NCI-H82 (cell line): ENCODE results near the gene CLCNKA.
"Not testable (repeated sequence)": the region's sequence is repeated elsewhere in the genome, so short reads cannot be mapped to it uniquely, and the experiment has no call there.

Source experiments
- DNase-seq: peaks from one replicate; lab custom pipeline; 2025; lab: John Stamatoyannopoulos, UW

CLCNKA gene

DNA sequence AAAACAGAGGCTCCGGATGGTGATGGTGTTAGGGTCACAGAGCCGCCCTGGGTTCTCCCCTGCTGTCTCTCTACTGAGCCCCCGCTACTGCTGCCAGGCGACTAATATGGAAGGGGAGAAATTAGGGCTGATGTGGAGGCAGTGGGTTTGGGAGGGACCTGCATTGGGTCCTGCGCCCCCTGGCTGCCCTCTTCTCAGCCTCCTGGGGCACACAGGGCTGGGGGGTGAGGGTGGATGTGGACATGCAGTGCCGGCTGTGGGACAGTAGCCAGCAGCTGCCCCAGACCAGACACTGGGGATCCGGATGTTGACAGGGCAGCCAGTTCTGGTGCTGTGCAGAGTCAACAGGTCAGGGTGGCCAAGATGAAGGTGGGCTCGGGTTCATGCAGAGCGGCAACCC lies 20.3 kb downstream of the CLCNKA start:
- DNase-seq = no peak

DNA sequence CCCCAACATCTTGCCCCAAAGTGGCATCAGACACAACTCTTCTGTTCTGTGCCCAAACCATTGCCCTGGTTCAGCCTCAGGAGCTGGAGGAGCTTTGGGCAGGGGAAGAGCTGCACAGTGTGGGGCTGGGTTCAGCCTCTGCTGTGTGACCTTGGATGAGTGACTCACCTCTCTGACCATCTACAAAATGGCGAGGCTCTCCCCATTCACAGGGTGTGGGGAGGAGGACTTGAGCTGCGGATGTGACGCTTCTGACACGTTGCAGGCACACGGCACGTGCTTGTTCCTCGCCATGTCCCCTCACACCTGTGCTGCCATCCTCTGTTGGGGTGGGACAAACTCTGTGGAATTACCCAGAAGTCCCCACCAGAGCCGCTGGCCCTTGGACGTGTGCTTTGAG lies 20.8 kb downstream of the CLCNKA start:
- not testable (repeated sequence) for DNase-seq

DNA sequence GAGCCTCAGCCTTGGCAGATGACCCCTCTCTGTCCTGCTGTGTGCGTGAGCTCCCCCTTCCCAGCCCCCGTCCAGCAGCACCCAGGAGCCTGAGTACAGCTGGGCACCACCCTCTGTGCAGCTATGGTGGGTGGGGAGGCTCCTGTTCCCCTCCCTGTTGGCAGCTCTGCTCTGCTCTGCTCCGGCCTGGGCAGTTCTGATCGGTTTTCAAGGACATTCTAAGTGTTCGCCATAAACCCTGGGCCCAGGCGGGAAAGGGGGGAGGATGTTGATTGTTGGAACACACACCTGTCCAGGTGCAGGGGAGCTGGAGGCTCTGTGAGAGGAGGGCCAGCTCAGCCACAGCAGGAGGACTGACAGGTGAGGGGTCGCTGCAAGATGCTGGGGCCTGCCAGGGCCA lies 21.7 kb downstream of the CLCNKA start, which contains the start of gene CLCNKB:
Gene CLCNKB (plus strand): TSS at position 262 of the 400 bp plus-strand sequence. CDS start 711 bp downstream, outside the sequence.
- DNase-seq = no peak

GRCh38 chr1:16043950-16044349 lies 22.1 kb downstream of the CLCNKA start:
- DNase-seq = no peak

DNA sequence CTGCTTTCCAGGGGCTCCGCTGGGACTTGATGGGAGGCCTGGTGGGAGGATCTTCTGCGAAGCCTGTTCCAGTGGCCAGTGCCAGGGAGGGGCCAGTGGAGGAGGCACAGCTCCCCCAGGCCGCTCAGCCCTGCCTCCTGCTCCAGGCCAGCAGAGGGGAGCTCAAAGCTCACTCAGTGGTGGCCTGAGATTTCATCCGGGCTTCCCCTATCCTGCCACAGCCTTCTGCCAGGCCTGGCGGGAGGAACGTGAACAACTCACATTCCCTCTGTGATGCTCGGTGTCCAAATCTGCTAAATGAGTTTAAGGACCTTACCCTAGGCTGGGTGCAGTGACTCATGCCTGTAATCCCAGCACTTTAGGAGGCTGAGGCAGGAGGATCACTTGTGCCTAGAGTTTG lies 25.0 kb downstream of the CLCNKA start:
- peak; percentile 60 for DNase-seq

GRCh38 chr1:16047791-16048475 lies 26.1 kb downstream of the CLCNKA start:
- DNase-seq = no peak

GRCh38 chr1:16048573-16049189 lies 26.8 kb downstream of the CLCNKA start:
- DNase-seq = peak; percentile 97

DNA sequence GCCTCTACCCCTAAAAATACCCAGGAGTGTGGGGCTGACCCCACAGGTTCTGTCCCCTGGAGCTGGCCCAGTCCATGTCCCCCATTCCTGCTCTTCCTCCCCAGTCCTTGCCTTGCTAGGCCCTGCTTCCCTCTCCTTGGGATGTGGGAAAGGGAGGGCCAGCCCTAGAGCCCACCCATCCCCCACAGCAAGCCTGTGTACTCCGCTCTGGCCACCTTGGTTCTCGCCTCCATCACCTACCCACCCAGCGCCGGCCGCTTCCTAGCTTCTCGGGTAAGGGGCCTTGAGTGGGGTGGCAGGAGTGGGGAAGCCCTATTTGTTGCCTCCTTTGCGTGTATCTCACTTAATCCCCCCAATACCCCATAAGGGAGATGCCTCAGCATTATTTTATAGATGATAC lies 28.5 kb downstream of the CLCNKA start:
- no peak for DNase-seq

GRCh38 chr1:16051039-16051438 lies 29.2 kb downstream of the CLCNKA start:
- no peak for DNase-seq

DNA sequence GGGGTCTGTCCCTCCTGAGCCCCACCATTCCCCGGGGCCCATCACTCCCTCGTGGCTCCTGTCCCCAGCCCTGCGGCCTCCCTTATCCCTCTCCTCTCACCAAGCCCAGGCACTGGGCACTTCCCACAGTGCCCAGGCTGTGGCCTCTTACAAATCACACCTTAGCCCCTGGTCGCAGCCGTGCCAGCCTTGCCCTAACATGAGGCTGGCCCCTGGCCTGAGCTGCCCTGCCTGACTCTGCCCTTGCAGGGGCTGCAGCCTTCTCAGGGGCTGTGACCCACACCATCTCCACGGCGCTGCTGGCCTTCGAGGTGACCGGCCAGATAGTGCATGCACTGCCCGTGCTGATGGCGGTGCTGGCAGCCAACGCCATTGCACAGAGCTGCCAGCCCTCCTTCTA lies 30.1 kb downstream of the CLCNKA start:
- DNase-seq = not testable (repeated sequence)

GRCh38 chr1:16053781-16054502 lies 32.1 kb downstream of the CLCNKA start:
- no peak for DNase-seq

GRCh38 chr1:16054598-16055540 lies 33.0 kb downstream of the CLCNKA start:
- DNase-seq = no peak

- DNase-seq = peak; percentile 97
Observed at GRCh38 chr1:16055613-16056520, 34.0 kb downstream of the CLCNKA start.

- not testable (repeated sequence) for DNase-seq
Observed at GRCh38 chr1:16056521-16056912, 34.7 kb downstream of the CLCNKA start.

DNA sequence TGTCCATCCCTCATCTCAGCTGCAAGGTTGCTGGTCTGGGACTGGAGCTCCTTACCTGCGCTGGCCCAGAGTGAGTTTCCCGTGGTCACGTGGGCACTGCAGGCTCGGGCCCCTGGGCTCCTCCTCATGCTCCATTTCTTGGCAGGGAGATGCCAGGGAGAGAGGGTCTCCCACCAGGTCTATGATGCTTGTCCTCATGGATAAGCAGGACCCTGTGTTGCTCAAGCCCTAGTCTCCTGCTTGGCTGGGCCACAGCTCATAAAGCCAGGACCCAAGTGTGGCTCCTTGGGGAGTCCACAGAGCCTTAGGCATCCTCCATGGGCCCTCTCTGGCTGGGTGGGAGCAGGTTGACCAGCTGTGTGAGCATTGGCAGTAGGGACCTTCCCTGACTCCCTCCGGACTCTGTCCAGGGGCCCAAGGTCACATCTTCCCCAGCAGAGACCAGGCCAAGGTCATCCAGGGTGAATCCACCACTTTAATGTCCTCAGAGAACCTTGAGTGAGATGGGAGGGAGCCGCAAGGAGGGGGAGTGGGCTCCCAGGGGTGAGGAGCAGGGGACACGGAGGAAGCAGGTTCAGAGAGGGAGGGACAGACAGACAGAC lies 35.6 kb downstream of the CLCNKA start:
- DNase-seq = not testable (repeated sequence)

DNA sequence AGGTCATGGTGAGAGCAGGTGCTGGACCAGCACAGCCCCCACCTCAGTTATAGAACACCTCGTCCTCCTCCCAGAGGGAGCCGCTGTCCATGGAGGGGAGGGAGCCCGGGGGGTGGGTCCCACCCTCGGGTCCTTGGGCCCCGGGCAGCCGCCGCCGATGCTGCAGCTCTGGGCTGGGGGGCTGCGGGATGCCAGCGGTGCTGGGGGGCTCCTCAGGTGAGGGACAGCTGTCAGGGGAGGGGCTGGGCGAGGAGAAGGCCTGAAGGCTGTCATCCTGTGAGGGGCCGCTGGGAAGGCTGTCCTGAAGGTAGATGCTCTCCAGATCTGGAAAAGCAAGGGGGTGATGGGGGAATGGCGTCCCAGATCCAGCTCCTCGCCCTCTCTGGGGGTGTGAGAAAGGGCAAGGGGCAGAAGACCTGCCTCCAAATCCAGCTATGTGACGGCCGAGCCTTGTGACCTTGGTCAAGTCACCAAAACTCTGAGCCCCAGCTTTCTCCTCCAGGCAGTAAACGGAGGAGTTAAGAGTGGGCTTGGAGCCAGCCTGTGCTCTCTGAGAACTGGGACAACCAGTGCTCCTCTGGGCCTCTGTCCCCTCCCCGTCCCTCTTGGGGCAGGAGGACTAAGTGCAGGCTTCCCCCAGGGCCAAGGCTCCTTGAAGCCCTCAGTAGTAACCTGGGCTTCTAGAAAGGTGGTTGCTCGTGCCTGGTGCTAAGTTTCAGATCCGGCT lies 36.7 kb downstream of the CLCNKA start:
- DNase-seq = not testable (repeated sequence)

- no peak for DNase-seq
Observed at GRCh38 chr1:16061266-16061665, 39.4 kb downstream of the CLCNKA start.

- DNase-seq = not testable (repeated sequence)
Observed at GRCh38 chr1:16061989-16062686, 40.3 kb downstream of the CLCNKA start.

GRCh38 chr1:16062687-16063075 lies 40.8 kb downstream of the CLCNKA start:
- not testable (repeated sequence) for DNase-seq
